ENCODE results near the gene SLC35F3. TPM values are rescaled to one million over a fixed set of nuclear protein-coding genes. Genes with fewer than 3 reads are reported as not detected.

Gene SLC35F3
- total and polyA plus RNA-seq, 2 experiments from 2014 or later: 0.80 to 1.3 TPM

DNA sequence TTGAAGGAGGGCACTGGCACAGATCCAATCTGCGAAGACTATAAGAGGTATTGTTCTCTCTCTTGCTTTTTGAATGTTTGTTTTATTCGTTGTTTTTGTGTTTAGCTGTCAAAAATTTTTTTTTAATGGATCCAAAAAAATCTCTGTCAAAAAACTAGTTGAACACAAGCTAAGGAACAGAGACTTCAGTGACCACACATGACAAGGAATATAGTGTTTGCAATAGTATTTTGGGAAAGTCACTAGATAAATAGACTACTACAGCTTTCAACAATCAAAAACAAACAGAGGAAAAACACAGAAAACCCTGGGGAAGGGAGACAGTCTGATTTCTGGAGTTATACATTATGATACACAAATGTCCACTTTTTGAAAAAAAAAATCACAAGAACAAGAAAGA lies 431.9 kb downstream of the SLC35F3 start:
- TF ChIP-seq EZH2phosphoT487 (IDR thresholded peaks at IDR 0.05; ENCODE audit: low read depth, severe bottlenecking, unreplicated experiment) (no peak), EZH2 (IDR thresholded peaks at IDR 0.05; ENCODE audit: borderline replicate concordance) (no peak)
- TF ChIP-seq, protein P1, sequence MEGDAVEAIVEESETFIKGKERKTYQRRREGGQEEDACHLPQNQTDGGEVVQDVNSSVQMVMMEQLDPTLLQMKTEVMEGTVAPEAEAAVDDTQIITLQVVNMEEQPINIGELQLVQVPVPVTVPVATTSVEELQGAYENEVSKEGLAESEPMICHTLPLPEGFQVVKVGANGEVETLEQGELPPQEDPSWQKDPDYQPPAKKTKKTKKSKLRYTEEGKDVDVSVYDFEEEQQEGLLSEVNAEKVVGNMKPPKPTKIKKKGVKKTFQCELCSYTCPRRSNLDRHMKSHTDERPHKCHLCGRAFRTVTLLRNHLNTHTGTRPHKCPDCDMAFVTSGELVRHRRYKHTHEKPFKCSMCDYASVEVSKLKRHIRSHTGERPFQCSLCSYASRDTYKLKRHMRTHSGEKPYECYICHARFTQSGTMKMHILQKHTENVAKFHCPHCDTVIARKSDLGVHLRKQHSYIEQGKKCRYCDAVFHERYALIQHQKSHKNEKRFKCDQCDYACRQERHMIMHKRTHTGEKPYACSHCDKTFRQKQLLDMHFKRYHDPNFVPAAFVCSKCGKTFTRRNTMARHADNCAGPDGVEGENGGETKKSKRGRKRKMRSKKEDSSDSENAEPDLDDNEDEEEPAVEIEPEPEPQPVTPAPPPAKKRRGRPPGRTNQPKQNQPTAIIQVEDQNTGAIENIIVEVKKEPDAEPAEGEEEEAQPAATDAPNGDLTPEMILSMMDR (IDR thresholded peaks at IDR 0.05; ENCODE audit: poor library complexity): no peak
- H3K4me2 ChIP-seq: no peak overlapping the region
- no peaks in the 10 kb centered on the region for H3K4me1 ChIP-seq (ENCODE audit: insufficient read depth)
- no peaks in the 10 kb centered on the region for H3K9me3 ChIP-seq (ENCODE audit: low read depth)
- H4K20me1 ChIP-seq (ENCODE audit: insufficient read depth, poor library complexity, severe bottlenecking): no peaks in the 10 kb centered on the region
- DNase-seq (ENCODE audit: low spot score): no peak
- H3K36me3 ChIP-seq (replicated peaks; ENCODE audit: insufficient read depth, low read depth): no peaks in the 10 kb centered on the region
- H3K9me2 ChIP-seq (replicated peaks; ENCODE audit: insufficient read depth): no peaks in the 10 kb centered on the region
- WGBS (ENCODE audit: low lambda C conversion rate, missing lambda C conversion rate): 89% methylated on average over 2 of the region's 2 CpGs
- H3K4me3 ChIP-seq: no peak overlapping the region
- no peak overlapping the region for H2AFZ ChIP-seq
- H3K79me2 ChIP-seq: no peaks in the 10 kb centered on the region
- H3K27me3 ChIP-seq: no peaks in the 10 kb centered on the region
- H3K27ac ChIP-seq: no peak overlapping the region

DNA sequence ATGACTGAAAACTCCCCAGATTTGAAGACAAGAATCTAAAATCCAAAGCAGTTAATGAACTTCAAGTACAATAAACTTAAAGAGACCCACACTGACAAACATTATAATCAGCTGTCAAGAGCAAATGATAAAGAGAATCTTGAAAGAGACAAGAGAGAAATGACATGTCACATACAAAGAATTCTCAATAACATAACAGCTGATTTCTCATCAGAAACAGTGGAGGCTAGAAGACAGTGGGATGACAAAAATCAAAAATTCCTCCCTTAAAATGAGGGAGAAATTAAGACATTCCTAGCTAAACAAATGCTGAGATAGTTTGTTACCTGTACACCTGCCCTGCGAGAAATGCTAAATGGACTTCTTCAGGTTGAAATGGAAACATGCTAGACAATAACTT lies 432.8 kb downstream of the SLC35F3 start:
- no peaks in the 10 kb centered on the region for H3K27me3 ChIP-seq
- no peaks in the 10 kb centered on the region for H3K79me2 ChIP-seq
- 96% methylated on average over 1 of the region's 1 CpG for WGBS (ENCODE audit: low lambda C conversion rate, missing lambda C conversion rate)
- no peaks in the 10 kb centered on the region for H3K4me1 ChIP-seq (ENCODE audit: insufficient read depth)
- TF ChIP-seq, protein P1 (IDR thresholded peaks at IDR 0.05; ENCODE audit: poor library complexity): no peak
- TF ChIP-seq EZH2phosphoT487 (IDR thresholded peaks at IDR 0.05; ENCODE audit: low read depth, severe bottlenecking, unreplicated experiment): no peak
- no peak for TF ChIP-seq EZH2 (IDR thresholded peaks at IDR 0.05; ENCODE audit: borderline replicate concordance)
- no peaks in the 10 kb centered on the region for H4K20me1 ChIP-seq (ENCODE audit: insufficient read depth, poor library complexity, severe bottlenecking)
- no peak overlapping the region for H3K4me3 ChIP-seq
- no peaks in the 10 kb centered on the region for H3K9me3 ChIP-seq (ENCODE audit: low read depth)
- H3K27ac ChIP-seq: no peak overlapping the region
- H3K36me3 ChIP-seq (replicated peaks; ENCODE audit: insufficient read depth, low read depth): no peaks in the 10 kb centered on the region
- H2AFZ ChIP-seq: no peak overlapping the region
- no peak overlapping the region for H3K4me2 ChIP-seq
- H3K9me2 ChIP-seq (replicated peaks; ENCODE audit: insufficient read depth): no peaks in the 10 kb centered on the region
- no peak for DNase-seq (ENCODE audit: low spot score)

DNA sequence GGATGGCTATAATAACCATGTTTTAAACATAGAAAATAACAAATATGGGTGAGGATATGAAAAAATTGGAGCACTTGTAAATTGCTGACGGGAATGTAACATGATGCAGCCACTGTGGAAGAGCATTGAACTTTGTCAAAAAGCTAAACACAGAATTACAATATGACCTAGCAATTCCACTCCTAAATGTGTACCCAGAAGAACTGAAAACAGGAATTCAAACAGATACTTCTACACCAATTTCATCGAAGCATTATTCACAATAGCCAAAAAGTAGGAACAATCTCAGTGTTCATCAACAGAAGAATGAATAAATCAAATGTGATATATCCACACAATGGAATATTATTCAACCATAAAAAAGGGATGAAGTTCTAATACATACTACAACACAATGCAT lies 436.1 kb downstream of the SLC35F3 start:
- Histone ChIP-seq H3K27ac (no peak overlapping the region), H3K36me3 (replicated peaks; ENCODE audit: insufficient read depth, low read depth) (no peaks in the 10 kb centered on the region), H3K9me3 (ENCODE audit: low read depth) (no peaks in the 10 kb centered on the region), H3K4me1 (ENCODE audit: insufficient read depth) (no peaks in the 10 kb centered on the region), H4K20me1 (ENCODE audit: insufficient read depth, poor library complexity, severe bottlenecking) (no peaks in the 10 kb centered on the region), H3K27me3 (no peaks in the 10 kb centered on the region), H3K9me2 (replicated peaks; ENCODE audit: insufficient read depth) (no peaks in the 10 kb centered on the region), H3K4me2 (no peak overlapping the region), H2AFZ (no peak overlapping the region), H3K4me3 (no peak overlapping the region), H3K79me2 (no peaks in the 10 kb centered on the region)
- no peak for DNase-seq (ENCODE audit: low spot score)
- TF ChIP-seq EZH2 (IDR thresholded peaks at IDR 0.05; ENCODE audit: borderline replicate concordance) (no peak), EZH2phosphoT487 (IDR thresholded peaks at IDR 0.05; ENCODE audit: low read depth, severe bottlenecking, unreplicated experiment) (no peak)
- TF ChIP-seq, protein P1 (IDR thresholded peaks at IDR 0.05; ENCODE audit: poor library complexity): no peak
- 88% methylated on average over 2 of the region's 2 CpGs for WGBS (ENCODE audit: low lambda C conversion rate, missing lambda C conversion rate)

DNA sequence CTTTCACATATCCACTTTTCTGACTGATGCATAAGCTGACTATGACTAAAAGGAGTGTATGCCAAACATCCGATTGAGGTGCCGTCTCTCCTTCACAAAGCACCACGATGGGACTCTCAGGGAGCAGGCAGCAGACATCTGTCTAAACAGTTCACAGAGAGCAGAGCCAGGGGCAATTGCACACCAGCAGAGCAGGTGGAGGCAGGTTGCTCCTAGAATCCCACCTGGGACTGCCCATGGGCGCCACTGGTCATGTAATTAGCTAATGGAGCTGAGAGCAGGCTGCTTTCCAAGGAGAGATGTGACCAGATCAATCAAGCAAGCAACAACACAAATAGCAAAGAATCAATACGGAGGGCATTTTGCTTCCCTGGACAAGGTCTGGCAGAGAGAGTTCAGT lies 438.3 kb downstream of the SLC35F3 start:
- WGBS (ENCODE audit: low lambda C conversion rate, missing lambda C conversion rate): 78% methylated on average over 5 of the region's 5 CpGs
- TF ChIP-seq, protein P1 (IDR thresholded peaks at IDR 0.05; ENCODE audit: poor library complexity): no peak
- TF ChIP-seq EZH2phosphoT487 (IDR thresholded peaks at IDR 0.05; ENCODE audit: low read depth, severe bottlenecking, unreplicated experiment): no peak
- no peak for TF ChIP-seq EZH2 (IDR thresholded peaks at IDR 0.05; ENCODE audit: borderline replicate concordance)

More for the DNA sequence above, 438.3 kb downstream of the SLC35F3 start:
- H4K20me1 ChIP-seq (ENCODE audit: insufficient read depth, poor library complexity, severe bottlenecking): no peaks in the 10 kb centered on the region
- H3K4me1 ChIP-seq (ENCODE audit: insufficient read depth): no peaks in the 10 kb centered on the region
- no peaks in the 10 kb centered on the region for H3K9me2 ChIP-seq (replicated peaks; ENCODE audit: insufficient read depth)
- no peaks in the 10 kb centered on the region for H3K27me3 ChIP-seq
- DNase-seq (ENCODE audit: low spot score): no peak
- H3K79me2 ChIP-seq: no peaks in the 10 kb centered on the region
- no peak overlapping the region for H2AFZ ChIP-seq
- H3K27ac ChIP-seq: no peak overlapping the region
- H3K36me3 ChIP-seq (replicated peaks; ENCODE audit: insufficient read depth, low read depth): no peaks in the 10 kb centered on the region
- no peak overlapping the region for H3K4me3 ChIP-seq
- no peaks in the 10 kb centered on the region for H3K9me3 ChIP-seq (ENCODE audit: low read depth)
- no peak overlapping the region for H3K4me2 ChIP-seq
